WI38 (cell line): ENCODE data around the gene ASCL1.

Source experiments
- H3K4me3 ChIP-seq: 2 replicates; pipeline ENCODE4 v1.5.1; 2011; ENCODE audit warnings: low read depth, mild to moderate bottlenecking, control low read depth, low read length
- CTCF ChIP-seq: IDR thresholded peaks from 2 replicates; pipeline ENCODE4 v1.5.1; 2012; ENCODE audit warnings: low read depth, mild to moderate bottlenecking, control low read depth, low read length

Gene ASCL1

DNA sequence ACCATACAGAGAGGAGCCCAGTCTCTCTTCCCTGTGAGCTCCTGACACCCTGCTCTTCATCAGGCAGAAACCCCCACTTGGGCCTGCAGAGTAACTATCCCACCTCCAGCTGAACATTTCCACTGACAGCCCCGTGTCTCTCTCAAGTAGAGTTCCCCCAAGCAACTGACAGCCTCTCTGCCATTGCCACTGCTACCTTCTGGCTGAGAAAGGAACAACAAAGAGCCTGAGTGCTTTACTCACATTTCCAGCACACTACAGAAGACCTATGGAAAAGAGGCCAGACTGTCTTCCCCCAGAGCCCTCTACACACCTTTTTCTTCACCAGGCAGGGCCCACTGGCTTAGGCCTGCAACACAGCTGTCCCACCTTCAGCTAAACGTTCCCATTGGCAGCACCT lies 18.4 kb upstream of the ASCL1 start:
- no peak for TF ChIP-seq CTCF
- no peak overlapping the region for H3K4me3 ChIP-seq

DNA sequence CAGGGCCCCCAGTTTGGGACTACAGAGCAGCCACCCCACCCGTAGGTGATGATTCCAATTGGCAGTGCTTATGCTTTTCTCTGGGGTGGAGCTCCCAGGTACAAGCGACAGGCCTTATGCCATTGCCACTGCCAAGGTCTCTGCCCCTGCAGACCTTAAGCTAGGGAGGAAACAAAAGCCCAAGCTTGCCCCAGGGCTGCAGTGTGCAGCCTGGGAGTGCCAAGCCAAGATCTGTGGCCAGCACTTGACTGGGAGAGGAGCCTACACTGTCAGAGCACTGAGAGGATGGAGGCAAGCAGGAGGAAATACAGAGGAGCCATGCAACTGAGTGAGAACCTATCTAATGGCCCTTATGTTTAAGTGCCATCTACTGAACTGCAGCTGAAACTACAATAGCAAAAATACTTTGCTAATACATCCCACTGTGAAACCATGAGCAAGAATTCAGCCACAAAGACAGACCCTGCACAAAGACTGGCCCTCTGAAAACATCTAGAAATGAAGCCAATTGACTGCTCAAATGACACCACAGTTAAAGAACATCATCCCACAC lies 17.7 kb upstream of the ASCL1 start:
- no peak overlapping the region for H3K4me3 ChIP-seq
- TF ChIP-seq CTCF = no peak

DNA sequence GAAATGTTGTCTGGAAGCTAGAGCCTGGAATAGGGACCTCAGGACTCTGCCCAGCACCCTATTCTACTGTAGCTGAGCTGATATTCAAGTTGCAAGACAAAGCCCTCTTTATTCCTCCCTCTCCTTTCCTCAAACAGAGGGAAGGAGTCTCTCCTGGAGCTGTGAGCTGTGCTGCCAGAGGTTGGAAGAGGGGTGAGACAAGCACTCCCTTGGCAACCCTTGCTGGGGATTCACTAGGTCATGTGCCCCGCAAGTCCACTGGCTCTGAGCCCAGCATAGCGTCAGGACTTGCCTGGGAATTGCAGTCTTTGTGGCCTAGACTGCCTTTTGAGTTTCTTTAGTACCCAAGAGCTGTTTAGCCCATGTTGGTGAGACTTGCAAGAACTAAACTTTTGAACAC lies 11.4 kb upstream of the ASCL1 start:
- TF ChIP-seq CTCF = no peak
- no peak overlapping the region for H3K4me3 ChIP-seq

GRCh38 chr12:102948941-102949352 lies 8.5 kb upstream of the ASCL1 start:
- H3K4me3 ChIP-seq = no peak overlapping the region
- peak; percentile 90 for TF ChIP-seq CTCF

- no peak overlapping the region for H3K4me3 ChIP-seq
- TF ChIP-seq CTCF = no peak
Observed at GRCh38 chr12:102950107-102950949, 7.1 kb upstream of the ASCL1 start.

- TF ChIP-seq CTCF = no peak
- H3K4me3 ChIP-seq = no peak overlapping the region
Observed at GRCh38 chr12:102950950-102951619, 6.4 kb upstream of the ASCL1 start.

DNA sequence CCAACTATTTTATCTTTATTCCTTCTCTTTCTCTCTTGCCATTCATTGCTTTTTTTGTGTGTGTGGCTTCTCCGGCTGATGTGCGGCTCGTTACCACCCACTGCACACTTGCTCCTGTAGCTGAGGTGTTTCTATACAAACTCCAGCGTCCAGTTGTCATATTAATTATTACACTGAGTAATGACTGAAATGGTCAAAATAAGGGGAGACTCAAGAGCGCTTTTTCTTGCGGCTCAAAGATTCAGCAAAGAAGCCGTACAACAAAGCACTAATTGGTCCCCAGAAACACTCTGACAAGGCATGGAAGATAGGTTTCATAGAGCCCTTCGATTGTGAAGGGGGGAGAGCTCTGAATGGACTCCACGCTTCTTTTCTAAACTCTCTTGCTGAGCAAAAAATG lies 5.6 kb upstream of the ASCL1 start:
- no peak overlapping the region for H3K4me3 ChIP-seq
- TF ChIP-seq CTCF = no peak
